ENCODE measurements around the gene BEND6. TPM values are rescaled to one million over a fixed set of nuclear protein-coding genes. Genes with fewer than 3 reads are reported as not detected.

BEND6 gene
- total and polyA plus RNA-seq, 2 of the 8 experiments (the other 6 are each of a cell fraction or from before 2014, with no cell fraction given): 0.71 to 2.1 TPM

- ChIA-PET CTCF (ENCODE audit: partially characterized antibody) (interaction anchor here (1.7 kb wide), 1 partner anchor 91 kb away, joined by 3 read pairs; no protein-coding TSS in a partner anchor), POLR2A (ENCODE audit: partially characterized antibody) (no interaction called here)
- no peak overlapping the region for H3K27ac ChIP-seq (ENCODE audit: low read depth, low read length)
- no peak overlapping the region for H2BK15ac ChIP-seq (ENCODE audit: low read length)
- H2BK12ac ChIP-seq (ENCODE audit: low read depth, low read length): no peak overlapping the region
- no peak overlapping the region for H2AK5ac ChIP-seq (ENCODE audit: low read depth, low read length)
- H4K20me1 ChIP-seq (replicated peaks in 1 of 2; ENCODE audit: control insufficient read depth in 1 of 2, insufficient read depth in 2 of 2, low read length in 2 of 2): no peaks in the 10 kb centered on the region
- H2AFZ ChIP-seq (ENCODE audit: low read length): no peak overlapping the region
- DNase-seq (ENCODE audit: low read depth in 1 of 2, low spot score in 2 of 2) (no peak), FAIRE-seq (no peak)
- no peak overlapping the region for H3K4me3 ChIP-seq (ENCODE audit: extremely low read depth in 1 of 4, insufficient read depth in 2 of 4, low read depth in 3 of 4, low read length in 4 of 4)
- no peak overlapping the region for H4K91ac ChIP-seq (replicated peaks; ENCODE audit: insufficient read length, low read length)
- H3K79me2 ChIP-seq (ENCODE audit: control insufficient read depth in 1 of 2, insufficient read depth in 2 of 2, low read length in 2 of 2): no peaks in the 10 kb centered on the region
- H3K4me1 ChIP-seq (replicated peaks in 1 of 4; ENCODE audit: control insufficient read depth in 3 of 4, insufficient read depth in 4 of 4, low read length in 3 of 4): peaks cover 0 to 12% (median 2%) of the 10 kb centered on the region in 4 experiments; a peak in 6 of 7 replicates
- H3K79me1 ChIP-seq (ENCODE audit: low read depth, low read length): no peaks in the 10 kb centered on the region; the same call in 1 of the 2 replicates
- H3K9me3 ChIP-seq (ENCODE audit: insufficient read depth in 2 of 2, low read depth in 1 of 2, low read length in 1 of 2): no peaks in the 10 kb centered on the region
- no peak overlapping the region for H4K5ac ChIP-seq (ENCODE audit: insufficient read length, low read depth, low read length)
- H3K23me2 ChIP-seq (ENCODE audit: low read depth, low read length): no peaks in the 10 kb centered on the region
- H3K36me3 ChIP-seq (ENCODE audit: control insufficient read depth in 2 of 4, insufficient read depth in 4 of 4, low read length in 3 of 4): no peaks in the 10 kb centered on the region
- no peak overlapping the region for H3K14ac ChIP-seq (ENCODE audit: insufficient read length)
- H3K18ac ChIP-seq (ENCODE audit: extremely low read depth, low read length): no peak overlapping the region
- H4K8ac ChIP-seq (ENCODE audit: extremely low read depth, insufficient read depth, low read length): no peak overlapping the region
- H3K4ac ChIP-seq (replicated peaks; ENCODE audit: insufficient read length, low read depth, low read length): no peak overlapping the region
- no peak overlapping the region for H2BK5ac ChIP-seq (ENCODE audit: low read depth, low read length)
- no peak overlapping the region for H3K9ac ChIP-seq (replicated peaks in 1 of 4; ENCODE audit: extremely low read depth in 1 of 4, low read depth in 3 of 4, low read length in 3 of 4)
- H3K27me3 ChIP-seq (replicated peaks in 1 of 4; ENCODE audit: control insufficient read depth in 3 of 4, extremely low read depth in 1 of 4, insufficient read depth in 3 of 4, low read length in 3 of 4): no peaks in the 10 kb centered on the region
- no peak overlapping the region for H3K4me2 ChIP-seq (ENCODE audit: insufficient read depth in 1 of 2, low read depth in 2 of 2, low read length in 2 of 2)
- H2BK120ac ChIP-seq (replicated peaks; ENCODE audit: low read depth, low read length): no peak overlapping the region
- no peak overlapping the region for H2BK20ac ChIP-seq (ENCODE audit: low read length)
- H3K23ac ChIP-seq (ENCODE audit: insufficient read length): no peak overlapping the region
- no peak overlapping the region for H3K56ac ChIP-seq (replicated peaks; ENCODE audit: insufficient read length, low read depth, low read length)
- no peak for TF ChIP-seq KDM5A (IDR thresholded peaks at IDR 0.05; ENCODE audit: low read length)
- no peak for TF ChIP-seq POU5F1 (IDR thresholded peaks at IDR 0.05; ENCODE audit: low read depth, low read length)
- no peak for TF ChIP-seq MAFK (IDR thresholded peaks at IDR 0.05; ENCODE audit: low read depth, low read length)
- TF ChIP-seq, protein P1, sequence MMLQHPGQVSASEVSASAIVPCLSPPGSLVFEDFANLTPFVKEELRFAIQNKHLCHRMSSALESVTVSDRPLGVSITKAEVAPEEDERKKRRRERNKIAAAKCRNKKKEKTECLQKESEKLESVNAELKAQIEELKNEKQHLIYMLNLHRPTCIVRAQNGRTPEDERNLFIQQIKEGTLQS (IDR thresholded peaks at IDR 0.05; ENCODE audit: insufficient read depth, low read depth, low read length): no peak
- TF ChIP-seq, protein P2, sequence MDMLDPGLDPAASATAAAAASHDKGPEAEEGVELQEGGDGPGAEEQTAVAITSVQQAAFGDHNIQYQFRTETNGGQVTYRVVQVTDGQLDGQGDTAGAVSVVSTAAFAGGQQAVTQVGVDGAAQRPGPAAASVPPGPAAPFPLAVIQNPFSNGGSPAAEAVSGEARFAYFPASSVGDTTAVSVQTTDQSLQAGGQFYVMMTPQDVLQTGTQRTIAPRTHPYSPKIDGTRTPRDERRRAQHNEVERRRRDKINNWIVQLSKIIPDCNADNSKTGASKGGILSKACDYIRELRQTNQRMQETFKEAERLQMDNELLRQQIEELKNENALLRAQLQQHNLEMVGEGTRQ (IDR thresholded peaks at IDR 0.05; ENCODE audit: low read length): no peak
- TF ChIP-seq SP1 (IDR thresholded peaks at IDR 0.05; ENCODE audit: low read depth, low read length): no peak
- TF ChIP-seq CHD2 (IDR thresholded peaks at IDR 0.05; ENCODE audit: low read length): no peak
- no peak for TF ChIP-seq GTF2F1 (IDR thresholded peaks at IDR 0.05; ENCODE audit: borderline replicate concordance, low read depth, low read length)
- TF ChIP-seq JUND (IDR thresholded peaks at IDR 0.05; ENCODE audit: low read length): no peak
- no peak for TF ChIP-seq POLR2A (IDR thresholded peaks at IDR 0.05; ENCODE audit: control extremely low read depth in 1 of 2, low read depth in 2 of 2, low read length in 2 of 2)
- TF ChIP-seq RNF2 (IDR thresholded peaks at IDR 0.05; ENCODE audit: borderline replicate concordance, low read depth, low read length, missing control alignments, poor library complexity, severe bottlenecking): no peak
- no peak for TF ChIP-seq BRCA1 (IDR thresholded peaks at IDR 0.05; ENCODE audit: low read depth, low read length)
- TF ChIP-seq CTBP2 (IDR thresholded peaks at IDR 0.05; ENCODE audit: borderline replicate concordance, insufficient read depth, insufficient read length, low read length): no peak
- no peak for TF ChIP-seq SUZ12 (IDR thresholded peaks at IDR 0.05; ENCODE audit: low read length)
Measured at GRCh38 chr6:57075092-57075491, 120.2 kb downstream of the BEND6 start.
